HL-60/S4 (cell line): Measurements from ENCODE around the gene HOXA10.

Experiments
- in situ Hi-C: fragments of 300-500 bp; cut with MboI; formaldehyde crosslinking; loops from 2 replicates; pipeline ENCODE4 v1.14.3; 2022; ENCODE audit warnings: low sequenced_read_pairs

The HOXA10 gene

DNA sequence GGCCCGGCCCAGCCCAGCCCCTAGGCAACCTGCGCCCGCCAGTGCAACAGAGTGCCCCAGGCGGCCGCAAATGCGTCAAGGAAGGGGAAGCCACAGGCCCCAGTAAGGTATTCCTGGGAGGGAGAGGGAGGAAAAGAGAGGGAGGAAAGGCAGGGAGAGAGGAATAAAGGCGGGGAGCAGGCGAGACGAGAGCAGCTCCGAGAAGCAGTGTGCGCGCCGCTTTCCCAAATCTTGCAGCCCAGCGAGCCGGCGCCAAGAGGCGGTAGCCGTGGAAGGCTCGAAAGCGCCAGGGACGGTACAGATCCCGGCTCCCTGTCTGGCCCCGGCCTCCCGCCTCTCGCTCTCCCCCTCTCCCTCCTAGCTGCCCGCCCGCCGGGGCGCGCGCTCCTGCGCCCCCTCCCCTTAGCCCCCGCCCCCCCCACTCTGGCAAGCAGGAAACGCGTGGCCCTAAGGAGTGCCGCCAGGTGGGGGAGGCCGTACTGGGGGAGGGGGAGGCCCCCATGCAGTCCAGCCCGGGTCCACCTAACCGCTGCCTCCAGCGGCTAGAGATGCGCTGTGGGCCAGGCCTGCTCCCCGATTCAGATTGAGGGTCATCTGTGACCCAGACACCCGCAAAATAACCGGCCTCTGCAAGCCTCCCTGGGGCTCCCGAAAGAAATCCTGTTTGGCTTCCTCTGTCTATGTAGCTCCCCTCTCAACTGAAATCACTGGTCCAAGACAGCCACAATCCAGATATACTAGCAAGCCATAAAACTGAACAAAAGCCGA lies 4.3 kb downstream of the HOXA10 start:
- in situ Hi-C loops, result loop anchor here (25.0 kb wide), 1 partner anchor 808 kb away; no protein-coding TSS in a partner anchor

DNA sequence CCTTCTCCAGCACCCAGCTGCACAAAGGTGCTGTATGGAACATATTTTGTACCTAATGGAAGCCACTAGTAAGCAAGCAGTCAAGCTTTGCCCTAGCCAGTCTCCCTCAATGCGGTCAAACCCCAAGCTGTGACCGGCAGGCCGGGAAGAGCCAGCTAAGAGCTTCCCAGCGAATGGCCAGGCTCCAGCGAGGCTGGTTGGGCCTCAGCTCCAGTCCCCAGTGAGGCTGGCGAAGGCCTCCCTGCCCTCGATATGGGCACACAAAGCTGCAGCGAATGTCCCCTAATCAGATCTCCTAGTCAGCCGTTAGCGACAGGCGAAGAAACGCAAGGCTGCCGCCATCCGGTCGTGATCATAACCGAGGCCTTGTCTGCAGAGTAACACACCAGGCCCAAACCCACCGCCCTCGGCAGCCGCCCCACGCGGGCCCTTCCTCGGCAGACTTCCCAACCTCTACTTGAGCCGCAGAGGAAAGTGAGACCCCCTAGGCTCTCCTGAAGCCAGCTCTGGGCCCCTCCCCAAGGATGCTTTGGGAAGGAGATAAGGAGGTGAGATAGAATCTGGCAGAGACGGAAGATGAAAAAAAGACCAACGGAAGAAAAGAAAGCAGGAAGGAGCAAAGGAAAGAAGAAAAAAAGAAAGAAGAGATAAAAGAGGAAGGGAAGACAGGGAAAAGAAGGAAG lies 5.7 kb downstream of the HOXA10 start:
- in situ Hi-C loops, result loop anchor here (25.0 kb wide), 1 partner anchor 806 kb away; no protein-coding TSS in a partner anchor

DNA sequence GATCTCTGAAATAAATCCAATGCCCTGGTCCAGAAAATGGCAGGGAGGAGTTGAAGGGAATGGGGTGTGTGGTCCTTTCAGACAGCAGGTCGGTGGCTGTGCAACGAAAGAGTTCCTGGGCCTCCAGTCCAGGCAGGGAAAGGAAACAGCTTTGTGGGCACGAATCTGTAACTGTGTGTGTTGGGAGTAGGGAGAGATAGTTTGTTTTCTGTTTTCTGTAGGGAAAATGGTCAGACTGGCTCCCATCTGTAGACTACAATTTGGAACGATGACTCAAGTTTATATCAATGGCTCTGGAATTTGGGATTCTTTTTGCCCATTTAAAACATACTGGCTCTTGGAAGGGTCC lies 6.2 kb downstream of the HOXA10 start:
- in situ Hi-C loops, result loop anchor here (25.0 kb wide), 1 partner anchor 806 kb away; no protein-coding TSS in a partner anchor

DNA sequence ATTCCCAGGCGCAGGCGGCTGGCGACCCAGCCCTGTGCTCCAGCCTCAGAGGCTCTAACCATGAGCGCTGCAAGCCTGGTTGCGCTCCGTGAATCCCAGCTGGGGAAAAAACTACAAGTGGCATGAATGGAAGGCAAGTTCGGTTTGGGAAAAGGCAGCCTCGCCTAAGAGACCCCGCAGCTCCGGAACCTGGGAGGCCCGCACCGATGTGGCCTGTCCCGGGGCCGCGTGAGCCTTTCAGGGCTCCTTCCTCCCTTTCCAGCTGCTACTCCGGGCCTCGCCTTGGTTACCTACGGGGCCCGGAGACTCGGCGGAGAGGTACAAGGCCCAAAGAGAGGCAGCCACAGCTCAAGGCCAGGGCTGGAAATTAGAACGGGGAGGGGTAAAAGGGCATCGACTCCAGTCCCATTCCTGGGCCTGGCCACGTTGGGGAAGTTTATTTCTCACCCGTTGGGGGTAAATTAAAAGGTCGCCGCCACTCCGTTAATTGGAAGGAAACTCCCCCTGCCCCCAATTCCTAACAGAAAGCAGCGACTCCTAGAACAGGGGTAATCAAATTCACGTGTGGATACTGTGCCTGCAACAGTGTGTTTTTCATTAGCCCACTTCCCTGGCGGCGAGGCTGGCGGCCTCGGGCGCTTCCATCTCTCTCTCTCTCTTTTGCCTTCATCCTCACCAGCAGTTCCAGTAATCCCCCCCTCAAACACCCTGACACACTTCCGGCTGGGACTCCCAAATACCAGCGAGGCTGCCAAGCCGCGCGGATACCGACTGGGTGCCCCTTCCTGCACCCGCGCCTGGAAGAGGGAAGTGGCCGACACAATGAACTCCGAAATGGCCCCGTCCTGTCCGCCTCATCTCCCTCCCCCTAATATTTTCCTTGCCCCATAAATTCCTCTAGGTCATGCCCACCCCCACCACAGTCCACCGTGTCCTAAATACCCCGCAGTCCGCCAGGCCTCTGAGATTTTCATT lies 7.3 kb downstream of the HOXA10 start:
- in situ Hi-C loops, result loop anchor here (25.0 kb wide), 1 partner anchor 805 kb away; no protein-coding TSS in a partner anchor

DNA sequence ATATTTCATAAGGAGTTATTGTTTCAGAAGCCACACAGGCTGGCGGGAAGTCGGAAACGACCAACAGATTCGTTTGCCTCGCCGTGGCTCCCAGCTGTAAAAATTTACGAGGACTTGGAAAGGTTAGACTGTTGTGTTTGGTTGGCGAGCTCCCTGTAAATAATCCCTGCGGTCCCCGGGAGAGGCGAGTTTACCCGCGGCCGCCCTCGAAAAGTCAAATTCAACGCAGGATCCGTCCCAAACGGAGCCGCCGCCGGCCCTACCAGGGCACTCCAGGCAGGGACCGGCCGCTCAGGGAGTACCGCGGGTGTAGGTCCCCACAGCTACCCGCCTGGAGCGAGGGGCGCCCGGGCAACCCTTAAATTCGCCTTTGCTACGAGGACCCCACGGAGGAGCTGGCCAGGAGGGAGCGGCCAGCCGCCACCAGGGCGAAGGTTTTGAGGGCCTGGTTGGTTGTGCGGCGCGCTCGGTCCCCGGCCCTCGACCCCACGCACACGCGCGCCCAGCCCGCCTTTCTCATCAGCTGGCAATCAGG lies 8.1 kb downstream of the HOXA10 start:
- in situ Hi-C loops, result loop anchor here (25.0 kb wide), 1 partner anchor 804 kb away; no protein-coding TSS in a partner anchor

DNA sequence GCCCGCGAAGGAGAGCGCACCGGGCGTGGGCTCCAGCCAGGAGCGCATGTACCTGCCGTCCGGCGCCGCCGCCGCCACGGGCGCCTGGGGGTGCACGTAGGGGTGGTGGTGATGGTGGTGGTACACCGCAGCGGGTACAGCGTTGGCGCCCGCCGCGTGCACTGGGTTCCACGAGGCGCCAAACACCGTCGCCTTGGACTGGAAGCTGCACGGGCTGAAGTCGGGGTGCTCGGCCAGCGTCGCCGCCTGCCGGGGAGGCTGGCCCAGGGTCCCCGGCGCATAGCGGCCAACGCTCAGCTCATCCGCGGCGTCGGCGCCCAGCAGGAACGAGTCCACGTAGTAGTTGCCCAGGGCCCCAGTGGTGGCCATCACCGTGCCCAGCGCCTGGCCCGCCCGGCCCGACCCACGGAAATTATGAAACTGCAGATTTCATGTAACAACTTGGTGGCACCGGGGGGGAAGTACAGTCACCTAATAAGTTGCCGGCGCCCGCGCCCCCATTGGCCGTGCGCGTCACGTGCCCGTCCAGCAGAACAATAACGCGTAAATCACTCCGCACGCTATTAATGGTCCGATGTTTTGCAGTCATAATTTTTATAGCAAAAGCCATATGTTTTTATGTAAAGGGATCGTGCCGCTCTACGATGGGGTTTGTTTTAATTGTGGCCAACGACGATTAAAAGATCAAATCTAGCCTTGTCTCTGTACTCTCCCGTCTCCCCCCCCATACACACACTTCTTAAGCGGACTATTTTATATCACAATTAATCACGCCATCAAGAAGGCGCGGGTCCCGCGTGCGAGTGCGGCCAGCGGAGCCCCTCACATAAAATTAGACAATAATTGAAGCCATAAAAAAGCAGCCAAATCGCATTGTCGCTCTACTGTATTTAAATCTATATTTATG lies 8.8 kb downstream of the HOXA10 start, which contains the start of gene HOXA9:
Gene HOXA9 (minus strand): TSS at position 449 of the 907 bp plus-strand sequence. CDS start 80 bp downstream, at position 369.
- in situ Hi-C loops, result loop anchor here (25.0 kb wide), 1 partner anchor 803 kb away; no protein-coding TSS in a partner anchor

DNA sequence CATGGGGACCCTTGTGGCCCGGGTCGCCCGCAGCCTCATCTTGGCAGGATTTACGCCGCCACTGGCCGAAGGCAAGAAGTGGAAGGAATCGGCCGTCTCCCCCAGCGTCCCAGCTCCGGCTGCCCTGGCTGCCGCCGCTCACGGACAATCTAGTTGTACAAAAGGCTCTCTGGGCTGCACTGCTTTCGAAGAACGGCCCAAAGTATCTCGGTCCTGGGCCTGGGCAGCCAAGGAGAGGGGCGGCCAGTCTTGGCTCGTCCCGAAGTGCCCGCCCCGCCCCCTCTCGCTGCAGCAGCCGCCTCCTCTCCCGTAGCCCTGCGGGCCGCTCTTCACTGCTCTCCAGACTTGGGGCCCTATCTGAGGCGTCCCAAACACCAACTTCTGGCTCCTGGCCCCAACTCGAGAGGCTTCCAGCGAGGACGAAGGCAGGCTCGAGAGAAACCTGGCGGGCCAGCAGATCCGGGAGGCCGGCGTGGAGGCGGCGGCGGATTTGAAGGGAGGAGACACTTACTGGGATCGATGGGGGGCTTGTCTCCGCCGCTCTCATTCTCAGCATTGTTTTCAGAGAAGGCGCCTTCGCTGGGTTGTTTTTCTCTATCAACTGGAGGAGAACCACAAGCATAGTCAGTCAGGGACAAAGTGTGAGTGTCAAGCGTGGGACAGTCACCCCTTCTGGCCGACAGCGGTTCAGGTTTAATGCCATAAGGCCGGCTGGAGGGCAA lies 9.6 kb downstream of the HOXA10 start:
- in situ Hi-C loops, result loop anchor here (25.0 kb wide), 1 partner anchor 802 kb away; no protein-coding TSS in a partner anchor

DNA sequence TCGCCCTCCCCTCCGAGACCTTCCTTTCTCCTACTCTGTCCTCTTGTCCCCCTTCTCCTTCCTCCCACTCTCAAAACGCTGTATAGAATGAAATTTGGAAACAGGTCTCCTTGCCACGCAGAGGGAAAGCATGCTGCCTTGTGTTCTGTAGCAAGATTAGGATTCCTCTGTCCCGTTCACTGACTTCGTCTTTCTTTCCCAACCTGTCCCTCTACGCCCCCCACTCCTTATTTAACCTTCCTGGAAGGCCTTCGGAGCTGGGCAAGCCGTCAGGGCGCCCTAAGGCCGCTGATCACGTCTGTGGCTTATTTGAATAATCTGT lies 10.1 kb downstream of the HOXA10 start:
- in situ Hi-C loops, result loop anchor here (25.0 kb wide), 1 partner anchor 802 kb away; no protein-coding TSS in a partner anchor

DNA sequence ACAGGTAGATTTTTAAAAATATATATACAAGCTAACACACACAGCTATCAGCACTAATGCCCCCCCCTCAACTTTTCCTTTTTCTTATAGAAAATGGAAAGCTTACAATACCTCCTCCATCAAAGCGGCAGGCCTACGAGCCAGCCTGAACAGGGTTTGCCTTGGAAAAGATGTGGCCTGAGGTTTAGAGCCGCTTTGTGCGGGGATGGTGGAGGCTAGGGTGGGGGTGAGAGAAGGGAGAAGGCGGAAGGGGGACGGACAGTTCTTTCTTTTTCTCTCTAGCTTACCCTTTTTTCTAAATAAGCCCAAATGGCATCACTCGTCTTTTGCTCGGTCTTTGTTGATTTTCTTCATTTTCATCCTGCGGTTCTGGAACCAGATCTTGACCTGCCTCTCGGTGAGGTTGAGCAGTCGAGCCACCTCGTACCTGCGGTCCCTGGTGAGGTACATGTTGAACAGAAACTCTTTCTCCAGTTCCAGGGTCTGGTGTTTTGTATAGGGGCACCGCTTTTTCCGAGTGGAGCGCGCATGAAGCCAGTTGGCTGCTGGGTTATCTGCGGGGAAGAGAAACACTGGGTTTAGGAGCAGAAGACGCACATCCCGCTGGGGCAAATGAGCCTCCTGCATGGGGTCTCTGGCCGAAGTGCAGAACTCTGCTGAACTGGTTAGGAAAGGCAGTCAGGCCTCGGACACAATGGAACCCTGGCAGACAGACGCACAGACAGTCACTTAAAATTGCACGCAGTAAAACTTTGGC lies 10.7 kb downstream of the HOXA10 start:
- in situ Hi-C loops, result loop anchor here (25.0 kb wide), 1 partner anchor 801 kb away; no protein-coding TSS in a partner anchor

DNA sequence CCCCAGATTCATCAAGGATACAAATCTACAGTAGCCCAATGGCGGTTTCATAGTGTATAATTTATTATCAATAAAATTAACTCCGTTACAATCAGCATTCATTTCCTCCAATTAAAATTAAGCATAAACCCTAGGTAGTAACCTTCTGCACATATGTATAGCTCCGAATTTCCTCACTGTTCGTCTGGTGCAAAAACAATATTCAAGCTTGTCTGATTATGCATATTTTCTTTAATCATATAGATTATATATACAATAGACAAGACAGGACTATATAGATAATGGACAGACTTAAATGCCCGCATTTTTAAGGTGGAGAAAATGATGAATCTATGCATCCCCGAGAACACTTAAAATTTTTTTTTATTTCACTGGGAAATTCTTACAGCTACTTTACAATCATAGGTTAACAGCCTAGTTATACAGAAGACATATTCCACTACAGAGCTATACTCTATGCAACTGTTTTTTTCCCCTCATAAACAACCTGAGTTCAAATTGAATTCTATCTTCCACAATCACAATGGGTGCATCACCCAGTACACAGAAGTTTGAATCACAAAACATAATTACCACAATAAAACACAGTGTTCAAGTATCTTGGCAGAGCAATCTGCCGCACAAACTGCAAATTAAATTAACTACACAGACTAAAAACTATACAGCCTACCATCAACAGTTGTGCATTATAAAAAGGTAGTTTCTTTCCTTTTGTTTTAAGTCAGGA lies 11.4 kb downstream of the HOXA10 start:
- in situ Hi-C loops, result loop anchor here (25.0 kb wide), 1 partner anchor 800 kb away; no protein-coding TSS in a partner anchor

DNA sequence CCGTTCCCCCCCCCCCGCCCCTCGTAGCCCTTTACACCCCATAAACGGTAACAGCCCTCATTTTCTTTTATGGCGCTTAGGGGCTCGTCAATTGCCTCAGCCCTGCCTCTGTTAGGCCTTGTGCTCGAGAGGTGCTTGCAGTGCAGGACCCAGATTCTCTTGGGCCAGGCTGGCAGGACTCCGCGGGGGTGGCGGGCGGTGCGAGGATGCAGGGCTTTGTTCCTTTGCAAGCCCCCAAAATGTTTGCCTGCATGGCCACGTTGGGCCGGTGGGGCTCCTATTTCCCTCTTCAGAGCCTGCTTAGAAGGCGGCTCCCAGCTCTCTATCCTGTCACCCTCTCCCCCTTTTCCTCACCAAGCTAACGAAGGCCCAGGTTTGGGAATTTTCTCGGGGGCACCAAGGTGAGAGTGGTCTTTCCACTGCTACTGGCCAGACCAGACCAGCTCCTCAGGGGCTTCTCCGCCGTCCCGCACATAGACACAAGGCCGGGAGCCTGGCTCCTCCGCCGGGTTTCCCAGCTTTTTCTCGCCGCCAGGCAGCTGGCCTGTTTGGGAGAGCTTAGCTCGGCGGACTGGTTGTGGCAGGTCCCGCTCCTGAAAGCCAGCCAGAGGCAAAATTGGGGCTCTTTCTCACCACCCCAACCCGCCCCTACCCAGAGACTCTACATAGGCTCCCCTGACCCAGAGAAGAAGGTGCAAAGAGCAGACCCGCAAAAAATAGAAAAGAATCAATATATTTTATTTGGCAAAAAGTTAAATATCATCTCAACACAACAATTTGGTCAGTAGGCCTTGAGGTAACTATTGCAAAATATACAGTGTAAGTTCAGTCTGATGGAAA lies 12.2 kb downstream of the HOXA10 start:
- in situ Hi-C loops, result loop anchor here (25.0 kb wide), 1 partner anchor 800 kb away; no protein-coding TSS in a partner anchor

DNA sequence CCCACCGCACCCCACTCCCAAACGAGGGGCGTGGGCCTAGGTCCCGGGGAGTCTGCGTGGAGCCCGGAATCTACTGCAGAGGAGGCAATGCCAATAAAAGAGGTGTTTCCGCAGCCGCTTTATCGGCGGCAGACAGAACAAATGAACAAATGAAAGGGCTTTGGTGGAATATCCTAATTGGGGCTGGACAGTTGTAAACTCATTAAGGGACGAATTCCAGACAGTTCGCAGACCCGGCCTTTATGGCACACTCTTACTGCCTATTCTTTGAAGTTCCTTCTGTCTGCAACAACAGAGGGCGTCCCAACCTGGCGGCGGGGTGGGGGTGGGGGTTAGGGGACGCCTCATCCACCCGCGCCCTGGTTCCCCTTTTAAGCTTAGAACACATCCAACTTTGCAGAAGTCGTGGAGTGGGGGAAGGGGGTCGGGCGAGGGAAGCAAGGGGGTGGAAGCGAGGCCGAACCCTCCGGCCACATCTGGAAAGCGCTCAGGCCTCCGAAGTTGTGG lies 12.9 kb downstream of the HOXA10 start:
- in situ Hi-C loops, result loop anchor here (25.0 kb wide), 1 partner anchor 799 kb away; no protein-coding TSS in a partner anchor

DNA sequence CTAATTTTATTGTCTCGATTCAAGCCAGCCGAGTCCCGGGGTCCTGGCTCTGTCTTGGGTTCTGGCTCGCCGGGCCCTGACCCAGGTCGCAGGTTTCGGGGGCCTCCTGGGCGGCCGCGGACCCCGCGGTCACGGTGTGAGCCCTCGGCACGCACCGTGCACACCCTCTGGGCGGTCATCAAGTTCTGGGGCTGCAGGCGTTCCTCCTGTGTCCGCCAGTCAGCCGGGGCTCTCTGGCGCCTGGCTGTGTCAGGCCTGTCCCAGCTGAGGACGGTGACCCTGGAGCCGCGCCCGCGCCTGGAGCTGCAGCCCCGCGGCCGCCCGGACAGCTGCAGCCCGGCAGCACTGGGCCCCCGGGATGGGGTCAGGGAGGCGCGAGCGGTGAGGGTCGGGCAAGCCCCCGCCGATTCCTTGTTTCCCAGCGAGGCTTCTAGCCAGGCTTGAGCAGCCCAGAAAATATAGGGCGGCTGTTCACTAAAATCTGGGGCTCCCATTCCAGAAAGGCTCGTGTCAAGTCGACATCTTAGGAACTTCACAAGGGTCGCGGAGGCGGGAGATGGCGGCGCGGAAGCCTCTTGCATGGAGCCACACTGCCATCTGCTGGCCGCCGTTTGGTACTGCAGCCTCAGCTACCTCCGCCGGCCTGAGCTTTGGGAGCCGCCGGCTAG lies 13.4 kb downstream of the HOXA10 start:
- in situ Hi-C loops, result loop anchor here (25.0 kb wide), 1 partner anchor 798 kb away; no protein-coding TSS in a partner anchor

DNA sequence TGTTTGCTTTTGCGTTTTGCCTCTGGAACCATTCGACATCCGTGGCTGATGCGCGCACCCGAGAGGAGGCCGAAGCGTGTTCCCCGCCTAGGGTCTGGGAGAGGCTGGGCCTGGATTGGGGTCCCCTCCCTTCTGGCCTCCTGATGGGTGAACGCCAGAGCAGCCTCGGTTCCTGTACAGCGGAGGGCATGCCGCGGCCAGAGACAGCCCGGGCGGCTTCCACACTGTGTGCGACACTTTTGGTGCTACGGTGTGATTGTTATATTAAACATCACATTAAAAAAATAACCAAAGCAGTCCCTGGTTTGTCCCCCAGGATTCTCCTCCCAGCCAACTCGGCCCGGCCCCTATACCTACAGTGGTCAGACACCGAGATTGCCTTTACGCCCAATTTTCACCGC lies 14.0 kb downstream of the HOXA10 start:
- in situ Hi-C loops, result loop anchor here (25.0 kb wide), 1 partner anchor 798 kb away; no protein-coding TSS in a partner anchor
